Transverse colon (tissue), 4 donors: ENCODE data around the gene MATN1. TPM values are rescaled to one million over a fixed set of nuclear protein-coding genes. Genes with fewer than 3 reads are reported as not detected.

ENCODE experiments used
- DNase-seq: peaks from one replicate; pipeline ENCODE4 v3.0.0-alpha.2; 2019
- H3K27ac ChIP-seq, 4 donors: fragments of 200-600 bp; sonication (generic); 2 replicates each; pipeline ENCODE4 v1.5.1; 2016 to 2018; ENCODE audit warnings: inconsistent platforms in 4 of 4
- H3K27me3 ChIP-seq: fragments of 200-600 bp; sonication (generic); 2 replicates; pipeline ENCODE4 v1.5.1; 2017; ENCODE audit warnings: inconsistent platforms
- H3K36me3 ChIP-seq, 4 donors: fragments of 200-600 bp; sonication (generic); 2 replicates each; pipeline ENCODE4 v1.5.1; 2017 to 2019; ENCODE audit warnings: inconsistent platforms in 4 of 4
- H3K4me1 ChIP-seq, 4 donors: fragments of 200-600 bp; sonication (generic); 2 replicates each; pipeline ENCODE4 v1.5.1; 2017 to 2020; ENCODE audit warnings: inconsistent platforms in 4 of 4
- H3K4me3 ChIP-seq, 4 donors: fragments of 200-600 bp; sonication (generic); 1 replicate in 1 of 4; 2 replicates in 3 of 4; pipeline versions ENCODE4 v1.5.1 to v1.6.1; 2017 to 2019; ENCODE audit warnings: inconsistent platforms in 4 of 4
- H3K9me3 ChIP-seq, 2 donors: fragments of 200-600 bp; sonication (generic); 2 replicates each; pipeline ENCODE4 v1.5.1; 2017 to 2019; ENCODE audit warnings: inconsistent platforms in 2 of 2
- CTCF ChIP-seq, 5 experiments: fragments of 200-600 bp in 3 of 5; fragments of 450-650 bp in 2 of 5; sonication (generic) in 3 of 5; IDR thresholded peaks; 1 replicate in 2 of 5; 2 replicates in 3 of 5; pipeline ENCODE4 v1.5.1; 2016 to 2017; ENCODE audit warnings: antibody characterized with exemption in 5 of 5, inconsistent platforms in 3 of 5, mild to moderate bottlenecking in 2 of 5, moderate library complexity in 1 of 5
- EP300 ChIP-seq: sonication (generic); formaldehyde crosslinking; IDR thresholded peaks from one replicate; pipeline ENCODE4 v1.6.1; 2017; ENCODE audit warnings: antibody characterized with exemption, low read depth
- POLR2A ChIP-seq: fragments of 450-650 bp; IDR thresholded peaks from one replicate; pipeline ENCODE4 v1.6.1; 2016; ENCODE audit warnings: antibody characterized with exemption, mild to moderate bottlenecking, moderate library complexity
- POLR2AphosphoS5 ChIP-seq, 3 donors: sonication (generic); formaldehyde crosslinking; IDR thresholded peaks; one replicate each; pipeline ENCODE4 v1.6.1; 2016; ENCODE audit warnings: antibody characterized with exemption in 3 of 3
- WGBS, 2 donors: methylation state at CpG; one replicate each; pipeline ENCODE4 v1.1.5; 2018; ENCODE audit warnings: low coverage in 1 of 2; 5-methylcytosine and 5-hydroxymethylcytosine counted together
- in situ Hi-C, 4 donors: fragments of 200-750 bp; cut with MboI; loops; one replicate each; pipeline versions ENCODE4 v1.15.0 to v1.15.1; 2017; ENCODE audit warnings: low sequenced_read_pairs in 3 of 4, low pct_ligation_motif_present in 1 of 4, low pct_unique_long_range_greater_than_20kb in 1 of 4
- intact Hi-C: fragments of 100-400 bp; cut with DNase I; formaldehyde crosslinking; loops from one replicate; pipeline ENCODE4 v1.15.1; 2023; ENCODE audit warnings: low total_unique reads
- total RNA-seq, 4 donors: library from RNA; depleted of rRNA; stranded (reverse); fragments of >200 nt; gene quantifications; one replicate each; pipeline ENCODE4 v1.1.0, GENCODE V29; 2016

The MATN1 gene
- total RNA-seq, 4 donors from 2014 or later = not detected

- in situ Hi-C loops = no loop called here
- no peaks in the 10 kb centered on the region for H3K36me3 ChIP-seq
- H3K27ac ChIP-seq = no peak overlapping the region
- no peak overlapping the region for H3K4me3 ChIP-seq
- H3K4me1 ChIP-seq = peaks cover 0 to 8% (median 5%) of the 10 kb centered on the region in 4 donors
- 86 to 94% methylated on average over 3 to 7 of the region's 7 CpGs for WGBS, 2 donors
- DNase-seq = no peak
- intact Hi-C loops = no loop called here
- TF ChIP-seq CTCF (IDR thresholded peaks at IDR 0.05) = no peak
- TF ChIP-seq POLR2A = no peak
- no peak for TF ChIP-seq POLR2AphosphoS5 (IDR thresholded peaks at IDR 0.05)
- no peak for TF ChIP-seq EP300
- no peaks in the 10 kb centered on the region for H3K27me3 ChIP-seq
- H3K9me3 ChIP-seq = no peaks in the 10 kb centered on the region
These were observed 58.0 kb downstream of the MATN1 start for GRCh38 chr1:30665216-30666010.

GRCh38 chr1:30664103-30664755 lies 59.2 kb downstream of the MATN1 start:
- peaks cover 0 to 8% (median 5%) of the 10 kb centered on the region in 4 donors for H3K4me1 ChIP-seq
- DNase-seq = no peak
- in situ Hi-C loops (no loop called here), intact Hi-C loops (no loop called here)
- H3K4me3 ChIP-seq = no peak overlapping the region
- no peak overlapping the region for H3K27ac ChIP-seq
- no peaks in the 10 kb centered on the region for H3K9me3 ChIP-seq
- H3K36me3 ChIP-seq = no peaks in the 10 kb centered on the region
- H3K27me3 ChIP-seq = no peaks in the 10 kb centered on the region
- no peak for TF ChIP-seq POLR2AphosphoS5 (IDR thresholded peaks at IDR 0.05)
- no peak for TF ChIP-seq EP300
- no peak for TF ChIP-seq CTCF (IDR thresholded peaks at IDR 0.05)
- WGBS, 2 donors = 68 to 83% methylated on average over 1 to 15 of the region's 17 CpGs

GRCh38 chr1:30663596-30664091 lies 59.7 kb downstream of the MATN1 start:
- in situ Hi-C loops = no loop called here
- WGBS, 2 donors = 59 to 80% methylated on average over 2 to 12 of the region's 13 CpGs
- H3K36me3 ChIP-seq = no peaks in the 10 kb centered on the region
- intact Hi-C loops = no loop called here
- peaks cover 0 to 8% (median 5%) of the 10 kb centered on the region in 4 donors for H3K4me1 ChIP-seq
- no peak overlapping the region for H3K27ac ChIP-seq
- DNase-seq = no peak
- no peaks in the 10 kb centered on the region for H3K27me3 ChIP-seq
- TF ChIP-seq CTCF (IDR thresholded peaks at IDR 0.05) = no peak
- no peak for TF ChIP-seq POLR2A
- TF ChIP-seq EP300 = no peak
- no peak for TF ChIP-seq POLR2AphosphoS5 (IDR thresholded peaks at IDR 0.05)
- no peaks in the 10 kb centered on the region for H3K9me3 ChIP-seq
- H3K4me3 ChIP-seq = no peak overlapping the region

- 80% methylated on average over 7 of the region's 9 CpGs; no CpG with 5 or more reads in 1 of the 2 donors for WGBS, 2 donors
- in situ Hi-C loops = no loop called here
- no peak for TF ChIP-seq CTCF (IDR thresholded peaks at IDR 0.05)
- TF ChIP-seq POLR2AphosphoS5 (IDR thresholded peaks at IDR 0.05) = no peak
- no peak for TF ChIP-seq EP300
- TF ChIP-seq POLR2A = no peak
These were observed 61.0 kb downstream of the MATN1 start for GRCh38 chr1:30662291-30662840.

More at GRCh38 chr1:30662291-30662840, 61.0 kb downstream of the MATN1 start:
- Histone ChIP-seq H3K9me3 (no peaks in the 10 kb centered on the region), H3K27me3 (peaks cover 6% of the 10 kb centered on the region), H3K4me1 (peaks cover 0 to 4% (median 2%) of the 10 kb centered on the region in 4 donors), H3K4me3 (no peak overlapping the region), H3K27ac (no peak overlapping the region), H3K36me3 (no peaks in the 10 kb centered on the region)
- intact Hi-C loops = no loop called here
- no peak for DNase-seq
